Neural progenitor cell (in vitro differentiated cells): ENCODE data around the gene NCKAP5. TPM values are rescaled to one million over a fixed set of nuclear protein-coding genes. Genes with fewer than 3 reads are reported as not detected.

Experiments used
- DNase-seq: peaks from one replicate; pipeline ENCODE4 v3.0.0-alpha.2; 2016; ENCODE audit warnings: low spot score
- H2AFZ ChIP-seq: fragments of 200-600 bp; sonication (generic); replicated peaks from 2 replicates; pipeline ENCODE4 v1.6.1; 2016; ENCODE audit warnings: antibody characterized with exemption
- H3F3A ChIP-seq: fragments of 200-600 bp; sonication (generic); 2 replicates; pipeline ENCODE4 v1.6.1; 2016; ENCODE audit warnings: antibody characterized with exemption, low read depth
- H3K27ac ChIP-seq: fragments of 200-600 bp; sonication (generic); 2 replicates; pipeline ENCODE4 v1.5.1; 2016; ENCODE audit warnings: mild to moderate bottlenecking
- H3K27me3 ChIP-seq: fragments of 200-600 bp; sonication (generic); 2 replicates; pipeline ENCODE4 v1.6.1; 2016; ENCODE audit warnings: mild to moderate bottlenecking, moderate library complexity
- H3K36me3 ChIP-seq: fragments of 200-600 bp; sonication (generic); 2 replicates; pipeline ENCODE4 v1.5.1; 2016
- H3K4me1 ChIP-seq: fragments of 200-600 bp; sonication (generic); 2 replicates; pipeline ENCODE4 v1.6.1; 2016; ENCODE audit warnings: mixed run types
- H3K4me2 ChIP-seq: fragments of 200-600 bp; sonication (generic); 2 replicates; pipeline ENCODE4 v1.6.1; 2016
- H3K4me3 ChIP-seq: fragments of 200-600 bp; sonication (generic); 2 replicates; pipeline ENCODE4 v1.5.1; 2016
- H3K79me2 ChIP-seq: fragments of 200-600 bp; sonication (generic); 2 replicates; pipeline ENCODE4 v1.6.1; 2016; ENCODE audit warnings: low read depth
- H3K9ac ChIP-seq: fragments of 200-600 bp; sonication (generic); 2 replicates; pipeline ENCODE4 v1.6.1; 2016
- H3K9me3 ChIP-seq: fragments of 200-600 bp; sonication (generic); 2 replicates; pipeline ENCODE4 v1.5.1; 2016; ENCODE audit warnings: low read depth
- H4K20me1 ChIP-seq: fragments of 200-600 bp; sonication (generic); 2 replicates; pipeline ENCODE4 v1.6.1; 2016; ENCODE audit warnings: low read depth
- H3K27ac Mint-ChIP-seq: 3 replicates; pipeline ENCODE4 v1.8.0; 2021; ENCODE audit warnings: mixed read lengths
- H3K27me3 Mint-ChIP-seq: 2 replicates; pipeline ENCODE4 v1.8.0; 2022; ENCODE audit warnings: low read depth, mild to moderate bottlenecking, inconsistent platforms, moderate library complexity, mixed read lengths; ENCODE audit not compliant: insufficient read depth
- H3K36me3 Mint-ChIP-seq: 3 replicates; pipeline ENCODE4 v1.8.0; 2021; ENCODE audit warnings: mixed read lengths
- H3K4me1 Mint-ChIP-seq: 3 replicates; pipeline ENCODE4 v1.8.0; 2021; ENCODE audit warnings: mixed read lengths
- H3K4me3 Mint-ChIP-seq: 3 replicates; pipeline ENCODE4 v1.8.0; 2021; ENCODE audit warnings: mild to moderate bottlenecking, moderate library complexity, mixed read lengths
- H3K9me3 Mint-ChIP-seq: 3 replicates; pipeline ENCODE4 v1.8.0; 2020; ENCODE audit warnings: mixed read lengths
- EZH2 ChIP-seq: fragments of 200-600 bp; sonication (generic); IDR thresholded peaks from 2 replicates; pipeline ENCODE4 v1.6.1; 2017; ENCODE audit warnings: antibody characterized with exemption, mild to moderate bottlenecking, moderate library complexity
- EZH2phosphoT487 ChIP-seq: fragments of 200-600 bp; sonication (generic); IDR thresholded peaks from 2 replicates; pipeline ENCODE4 v1.6.1; 2017; ENCODE audit warnings: antibody characterized with exemption
- total RNA-seq: library from RNA; depleted of rRNA; stranded (reverse); fragments of >200 nt; gene quantifications from 2 replicates; pipeline ENCODE4 v1.2.3, GENCODE V29; 2015; ENCODE audit warnings: low replicate concordance
- TF ChIP-seq, protein P1 (sequence below): fragments of 200-600 bp; sonication (generic); IDR thresholded peaks from 2 replicates; pipeline ENCODE4 v1.5.1; 2017; ENCODE audit warnings: antibody characterized with exemption, mild to moderate bottlenecking

Gene NCKAP5
- total RNA-seq, 1 donor from 2014 or later: 0.47 TPM

GRCh38 chr2:133409581-133410285, 158.5 kb downstream of the NCKAP5 start:
- no peaks in the 10 kb centered on the region for H3K27me3 ChIP-seq
- Mint-ChIP-seq H3K4me1 (peaks cover 36% of the 10 kb centered on the region), H3K27me3 (no peaks in the 10 kb centered on the region), H3K36me3 (peaks cover 2% of the 10 kb centered on the region), H3K4me3 (no peak overlapping the region), H3K9me3 (no peaks in the 10 kb centered on the region), H3K27ac (no peak overlapping the region)
- H3K79me2 ChIP-seq: no peaks in the 10 kb centered on the region
- no peak overlapping the region for H3K9ac ChIP-seq
- H3K9me3 ChIP-seq: no peaks in the 10 kb centered on the region
- H4K20me1 ChIP-seq: no peaks in the 10 kb centered on the region
- TF ChIP-seq EZH2phosphoT487 (no peak), EZH2 (no peak)
- TF ChIP-seq, protein P1, sequence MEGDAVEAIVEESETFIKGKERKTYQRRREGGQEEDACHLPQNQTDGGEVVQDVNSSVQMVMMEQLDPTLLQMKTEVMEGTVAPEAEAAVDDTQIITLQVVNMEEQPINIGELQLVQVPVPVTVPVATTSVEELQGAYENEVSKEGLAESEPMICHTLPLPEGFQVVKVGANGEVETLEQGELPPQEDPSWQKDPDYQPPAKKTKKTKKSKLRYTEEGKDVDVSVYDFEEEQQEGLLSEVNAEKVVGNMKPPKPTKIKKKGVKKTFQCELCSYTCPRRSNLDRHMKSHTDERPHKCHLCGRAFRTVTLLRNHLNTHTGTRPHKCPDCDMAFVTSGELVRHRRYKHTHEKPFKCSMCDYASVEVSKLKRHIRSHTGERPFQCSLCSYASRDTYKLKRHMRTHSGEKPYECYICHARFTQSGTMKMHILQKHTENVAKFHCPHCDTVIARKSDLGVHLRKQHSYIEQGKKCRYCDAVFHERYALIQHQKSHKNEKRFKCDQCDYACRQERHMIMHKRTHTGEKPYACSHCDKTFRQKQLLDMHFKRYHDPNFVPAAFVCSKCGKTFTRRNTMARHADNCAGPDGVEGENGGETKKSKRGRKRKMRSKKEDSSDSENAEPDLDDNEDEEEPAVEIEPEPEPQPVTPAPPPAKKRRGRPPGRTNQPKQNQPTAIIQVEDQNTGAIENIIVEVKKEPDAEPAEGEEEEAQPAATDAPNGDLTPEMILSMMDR: no peak
- no peak overlapping the region for H3K4me3 ChIP-seq
- H3K4me2 ChIP-seq: no peak overlapping the region
- peaks cover 10% of the 10 kb centered on the region for H3K4me1 ChIP-seq
- no peak overlapping the region for H2AFZ ChIP-seq
- no peak overlapping the region for H3K27ac ChIP-seq
- H3K36me3 ChIP-seq: no peaks in the 10 kb centered on the region
- H3F3A ChIP-seq: no peaks in the 10 kb centered on the region
- DNase-seq: no peak

DNA sequence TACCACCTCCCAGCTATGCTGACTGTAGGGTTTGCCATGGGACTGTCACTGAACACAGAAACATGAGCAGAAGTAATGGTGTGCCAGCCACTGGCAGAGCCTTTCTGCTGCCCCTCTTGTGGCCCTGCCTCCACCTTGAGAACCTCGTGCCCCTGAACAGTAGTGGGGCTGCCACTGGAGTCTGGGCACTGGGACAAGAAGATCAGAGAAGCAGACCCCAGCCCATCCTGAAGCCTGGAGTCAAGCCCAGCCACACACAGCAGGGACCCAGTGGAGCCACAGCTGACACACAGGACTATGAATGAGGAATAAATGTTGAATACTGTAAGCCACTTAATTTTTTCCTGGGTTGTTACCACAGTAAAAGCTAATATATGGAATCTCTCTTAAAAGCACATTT, 159.6 kb downstream of the NCKAP5 start:
- Histone ChIP-seq H3K4me2 (no peak overlapping the region), H4K20me1 (no peaks in the 10 kb centered on the region), H2AFZ (no peak overlapping the region), H3K9me3 (no peaks in the 10 kb centered on the region), H3K27ac (no peak overlapping the region), H3K4me1 (peaks cover 10% of the 10 kb centered on the region), H3F3A (no peaks in the 10 kb centered on the region), H3K9ac (no peak overlapping the region), H3K79me2 (no peaks in the 10 kb centered on the region), H3K27me3 (no peaks in the 10 kb centered on the region), H3K36me3 (no peaks in the 10 kb centered on the region), H3K4me3 (no peak overlapping the region)
- H3K27me3 Mint-ChIP-seq: no peaks in the 10 kb centered on the region
- peaks cover 36% of the 10 kb centered on the region for H3K4me1 Mint-ChIP-seq
- H3K9me3 Mint-ChIP-seq: no peaks in the 10 kb centered on the region
- H3K27ac Mint-ChIP-seq: no peak overlapping the region
- peaks cover 2% of the 10 kb centered on the region for H3K36me3 Mint-ChIP-seq
- DNase-seq: no peak
- no peak overlapping the region for H3K4me3 Mint-ChIP-seq
- TF ChIP-seq EZH2phosphoT487: no peak
- TF ChIP-seq EZH2: no peak
- TF ChIP-seq, protein P1: no peak

DNA sequence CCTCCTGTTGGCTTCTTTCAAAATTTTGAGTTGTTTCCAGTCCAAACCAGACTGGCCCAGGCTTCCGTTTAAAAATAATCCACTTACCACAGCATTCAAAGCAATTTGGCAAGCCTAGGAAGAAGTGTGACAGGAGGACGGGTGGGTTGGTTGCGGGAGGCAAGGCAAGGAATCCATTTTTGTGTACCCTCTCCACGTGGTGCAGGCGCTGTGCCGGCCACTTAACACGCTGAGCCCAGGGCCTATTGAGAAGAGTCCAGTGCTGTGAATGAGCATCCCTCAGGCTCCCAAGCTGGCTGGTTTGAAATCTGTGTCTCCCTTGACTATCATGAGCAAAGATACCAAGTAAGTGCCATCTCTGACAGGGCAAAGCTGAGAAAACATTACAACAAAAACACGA, 160.9 kb downstream of the NCKAP5 start:
- no peaks in the 10 kb centered on the region for H3K9me3 ChIP-seq

More for the DNA sequence above, 160.9 kb downstream of the NCKAP5 start:
- no peaks in the 10 kb centered on the region for H3K36me3 ChIP-seq
- no peak overlapping the region for H3K4me3 Mint-ChIP-seq
- H4K20me1 ChIP-seq: no peaks in the 10 kb centered on the region
- no peaks in the 10 kb centered on the region for H3K79me2 ChIP-seq
- H2AFZ ChIP-seq: no peak overlapping the region
- H3K27ac ChIP-seq: no peak overlapping the region
- no peak overlapping the region for H3K9ac ChIP-seq
- H3K36me3 Mint-ChIP-seq: no peaks in the 10 kb centered on the region
- peaks cover 8% of the 10 kb centered on the region for H3K4me1 ChIP-seq
- no peaks in the 10 kb centered on the region for H3K27me3 ChIP-seq
- H3F3A ChIP-seq: no peaks in the 10 kb centered on the region
- peak overlapping the region; percentile 23 for H3K27ac Mint-ChIP-seq
- H3K9me3 Mint-ChIP-seq: peaks cover 2% of the 10 kb centered on the region
- H3K4me2 ChIP-seq: no peak overlapping the region
- H3K27me3 Mint-ChIP-seq: no peaks in the 10 kb centered on the region
- DNase-seq: no peak
- no peak for TF ChIP-seq EZH2phosphoT487
- TF ChIP-seq, protein P1: no peak
- no peak for TF ChIP-seq EZH2
- peaks cover 27% of the 10 kb centered on the region for H3K4me1 Mint-ChIP-seq
- no peak overlapping the region for H3K4me3 ChIP-seq
